H1 (cell line): ENCODE data around the gene PRPF6. TPM values are rescaled to one million over a fixed set of nuclear protein-coding genes. Genes with fewer than 3 reads are reported as not detected.

ENCODE experiments used
- BRCA1 ChIP-seq: IDR thresholded peaks from 2 replicates; pipeline ENCODE4 v1.6.1; 2012; ENCODE audit warnings: low read depth, low read length, improper control_type of control experiment
- CTBP2 ChIP-seq: IDR thresholded peaks from 2 replicates; pipeline ENCODE4 v1.7.0; 2011; ENCODE audit warnings: borderline replicate concordance, mild to moderate bottlenecking, moderate library complexity, mixed read lengths, low read length; ENCODE audit not compliant: insufficient read depth, insufficient read length
- EGR1 ChIP-seq: IDR thresholded peaks from 2 replicates; pipeline ENCODE4 v1.6.1; 2011; ENCODE audit warnings: low read depth, low read length, borderline replicate concordance
- SUZ12 ChIP-seq: fragments of 200-600 bp; sonication (generic); IDR thresholded peaks from 2 replicates; pipeline ENCODE4 v1.6.1; 2012; ENCODE audit warnings: mild to moderate bottlenecking, inconsistent platforms, low read length, moderate library complexity, mixed read lengths
- TBP ChIP-seq: IDR thresholded peaks from 2 replicates; pipeline ENCODE4 v1.6.1; 2011; ENCODE audit warnings: low read depth, low read length, improper control_type of control experiment
- polyA plus RNA-seq, 7 experiments: library from polyadenylated mRNA; depleted of rRNA in 3 of 7; stranded (reverse) in 5 of 7; unstranded in 2 of 7; fragments of >200 nt in 5 of 7; fragments of 200-250 nt in 2 of 7; gene quantifications; 1 replicate in 5 of 7; 2 replicates in 1 of 7; 4 replicates in 1 of 7; pipeline versions ENCODE4 v1.2.1 to v1.2.3, GENCODE V29; 2011 to 2013; ENCODE audit warnings: missing spikeins in 2 of 7, mixed read lengths in 2 of 7
- total RNA-seq: library from RNA; stranded (reverse); fragmentation: NEBNext Ultra II Directional; extraction: Animal tissue kit (Norgen Biotek cat#: 25700); gene quantifications from 2 replicates; pipeline ENCODE4 v1.2.1, GENCODE V29; 2021
- TF ChIP-seq, protein P1 (sequence below): IDR thresholded peaks from 2 replicates; pipeline ENCODE4 v1.6.1; 2011; ENCODE audit warnings: low read length, improper control_type of control experiment

PRPF6 gene
- total and polyA plus RNA-seq, 2 of the 8 experiments (the other 6 are each of a cell fraction or from before 2014, with no cell fraction given), result 27.9 to 76.9 TPM

GRCh38 chr20:64023361-64024140 lies 42.6 kb downstream of the PRPF6 start (continued):
- TF ChIP-seq, protein P1, sequence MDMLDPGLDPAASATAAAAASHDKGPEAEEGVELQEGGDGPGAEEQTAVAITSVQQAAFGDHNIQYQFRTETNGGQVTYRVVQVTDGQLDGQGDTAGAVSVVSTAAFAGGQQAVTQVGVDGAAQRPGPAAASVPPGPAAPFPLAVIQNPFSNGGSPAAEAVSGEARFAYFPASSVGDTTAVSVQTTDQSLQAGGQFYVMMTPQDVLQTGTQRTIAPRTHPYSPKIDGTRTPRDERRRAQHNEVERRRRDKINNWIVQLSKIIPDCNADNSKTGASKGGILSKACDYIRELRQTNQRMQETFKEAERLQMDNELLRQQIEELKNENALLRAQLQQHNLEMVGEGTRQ, result no peak
- TF ChIP-seq EGR1 (no peak), BRCA1 (no peak), CTBP2 (no peak), TBP (no peak), SUZ12 (no peak)
- TF ChIP-seq, all 59 proteins: peak for 0
